Parathyroid adenoma (tissue), 2 donors: ENCODE measurements around the gene ARHGEF19.

Experiments used
- H2AFZ ChIP-seq: fragments of 300-600 bp; sonication (generic); one replicate; pipeline ENCODE4 v1.7.0; 2017; ENCODE audit warnings: antibody characterized with exemption, mild to moderate bottlenecking
- H3K27ac ChIP-seq: fragments of 300-600 bp; sonication (generic); one replicate; pipeline ENCODE4 v1.7.0; 2017
- H3K27me3 ChIP-seq: fragments of 300-600 bp; sonication (generic); one replicate; pipeline ENCODE4 v1.7.0; 2017; ENCODE audit warnings: low read length; ENCODE audit not compliant: control insufficient read depth, insufficient read depth
- H3K36me3 ChIP-seq: fragments of 300-600 bp; sonication (generic); one replicate; pipeline ENCODE4 v1.7.0; 2017; ENCODE audit warnings: low read length; ENCODE audit not compliant: control insufficient read depth, insufficient read depth
- H3K4me1 ChIP-seq: fragments of 300-600 bp; sonication (generic); one replicate; pipeline ENCODE4 v1.7.0; 2017; ENCODE audit warnings: control low read depth
- H3K4me2 ChIP-seq: fragments of 300-600 bp; sonication (generic); one replicate; pipeline ENCODE4 v1.7.0; 2017; ENCODE audit warnings: low read length
- H3K4me3 ChIP-seq: fragments of 300-600 bp; sonication (generic); one replicate; pipeline ENCODE4 v1.7.0; 2017; ENCODE audit warnings: low read depth, low read length
- H3K79me2 ChIP-seq: fragments of 300-600 bp; sonication (generic); one replicate; pipeline ENCODE4 v1.7.0; 2017; ENCODE audit warnings: control low read depth
- H3K9ac ChIP-seq: fragments of 300-600 bp; sonication (generic); one replicate; pipeline ENCODE4 v1.7.0; 2017; ENCODE audit warnings: mild to moderate bottlenecking
- H3K9me3 ChIP-seq: fragments of 300-600 bp; sonication (generic); one replicate; pipeline ENCODE4 v1.7.0; 2017; ENCODE audit warnings: low read length; ENCODE audit not compliant: control insufficient read depth
- CTCF ChIP-seq: fragments of 300-600 bp; sonication (generic); IDR thresholded peaks from one replicate; pipeline ENCODE4 v1.7.0; 2017; ENCODE audit warnings: antibody characterized with exemption, mild to moderate bottlenecking
- donor health status: primary hyperparathyroidism.

ARHGEF19 gene

GRCh38 chr1:16153999-16154673, 58.3 kb downstream of the ARHGEF19 start:
- H3K27me3 ChIP-seq: no peaks in the 10 kb centered on the region
- no peak for TF ChIP-seq CTCF
- H3K27ac ChIP-seq: no peak overlapping the region
- no peaks in the 10 kb centered on the region for H3K36me3 ChIP-seq
- no peaks in the 10 kb centered on the region for H3K79me2 ChIP-seq
- H3K4me3 ChIP-seq: peak overlapping the region; percentile 78
- H3K4me2 ChIP-seq: peak overlapping the region; percentile 93
- H2AFZ ChIP-seq: no peak overlapping the region
- H3K9ac ChIP-seq: no peak overlapping the region
- no peaks in the 10 kb centered on the region for H3K4me1 ChIP-seq
- H3K9me3 ChIP-seq: no peaks in the 10 kb centered on the region

GRCh38 chr1:16153096-16153998, 59.1 kb downstream of the ARHGEF19 start:
- Histone ChIP-seq H3K9me3 (no peaks in the 10 kb centered on the region), H3K4me3 (no peak overlapping the region), H3K27me3 (no peaks in the 10 kb centered on the region), H3K79me2 (no peaks in the 10 kb centered on the region), H2AFZ (no peak overlapping the region), H3K4me1 (no peaks in the 10 kb centered on the region), H3K9ac (no peak overlapping the region), H3K36me3 (no peaks in the 10 kb centered on the region), H3K27ac (peak overlapping the region; percentile 29), H3K4me2 (peak overlapping the region; percentile 9)
- no peak for TF ChIP-seq CTCF

- H3K9me3 ChIP-seq: no peaks in the 10 kb centered on the region
- no peaks in the 10 kb centered on the region for H3K79me2 ChIP-seq
- no peak for TF ChIP-seq CTCF
- H3K4me3 ChIP-seq: no peak overlapping the region
- H3K9ac ChIP-seq: no peak overlapping the region
- peak overlapping the region; percentile 2 for H3K4me2 ChIP-seq
- no peaks in the 10 kb centered on the region for H3K27me3 ChIP-seq
- peak overlapping the region; percentile 29 for H3K27ac ChIP-seq
- no peak overlapping the region for H2AFZ ChIP-seq
- H3K36me3 ChIP-seq: no peaks in the 10 kb centered on the region
- H3K4me1 ChIP-seq: no peaks in the 10 kb centered on the region
Observed at GRCh38 chr1:16152481-16153087, 59.9 kb downstream of the ARHGEF19 start.

GRCh38 chr1:16151995-16152384, 60.5 kb downstream of the ARHGEF19 start:
- Histone ChIP-seq H3K4me3 (no peak overlapping the region), H3K27ac (no peak overlapping the region), H3K4me2 (no peak overlapping the region), H3K9me3 (no peaks in the 10 kb centered on the region), H3K36me3 (no peaks in the 10 kb centered on the region), H3K27me3 (no peaks in the 10 kb centered on the region), H3K9ac (no peak overlapping the region), H2AFZ (no peak overlapping the region), H3K79me2 (no peaks in the 10 kb centered on the region), H3K4me1 (peaks cover 1% of the 10 kb centered on the region)
- no peak for TF ChIP-seq CTCF
